HG03439 (cell line): ENCODE data around the gene CPS1.

Source experiments
- ATAC-seq: cut with Tn5 transposase; IDR thresholded peaks from one replicate; pipeline ENCODE4 v1.9.1; 2021; ENCODE audit warnings: mild to moderate bottlenecking, moderate library complexity; ENCODE audit not compliant: unreplicated experiment

Gene CPS1

DNA sequence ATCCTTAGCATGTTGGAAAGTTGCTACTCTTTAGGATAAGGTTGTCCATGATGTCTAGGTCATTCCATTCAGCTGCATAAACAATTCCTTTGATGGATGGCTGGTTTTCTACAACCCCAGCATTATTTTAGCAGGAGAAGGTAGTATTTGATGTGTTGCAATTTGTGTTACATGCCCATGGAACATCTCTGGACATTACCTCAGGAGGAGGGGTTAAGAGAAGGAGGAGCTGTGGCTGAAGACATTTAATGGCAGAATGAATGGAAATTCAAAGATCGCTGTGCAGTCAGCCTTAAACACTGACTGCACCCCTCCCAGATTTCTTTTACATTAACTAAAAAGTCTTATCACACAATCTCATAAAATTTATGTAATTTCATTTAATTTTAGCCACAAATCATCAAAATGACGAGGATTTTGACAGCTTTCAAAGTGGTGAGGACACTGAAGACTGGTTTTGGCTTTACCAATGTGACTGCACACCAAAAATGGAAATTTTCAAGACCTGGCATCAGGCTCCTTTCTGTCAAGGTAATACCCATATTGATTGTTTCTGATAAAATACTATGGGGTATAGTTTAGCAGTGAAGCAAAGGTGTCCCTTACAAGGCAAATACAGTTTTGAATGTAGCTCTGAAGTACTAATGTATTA, at the start of gene CPS1:
Gene CPS1 (plus strand): TSS at position 271 of the 652 bp plus-strand sequence. CDS start 135 bp downstream, at position 406.
- ATAC-seq: no peak

DNA sequence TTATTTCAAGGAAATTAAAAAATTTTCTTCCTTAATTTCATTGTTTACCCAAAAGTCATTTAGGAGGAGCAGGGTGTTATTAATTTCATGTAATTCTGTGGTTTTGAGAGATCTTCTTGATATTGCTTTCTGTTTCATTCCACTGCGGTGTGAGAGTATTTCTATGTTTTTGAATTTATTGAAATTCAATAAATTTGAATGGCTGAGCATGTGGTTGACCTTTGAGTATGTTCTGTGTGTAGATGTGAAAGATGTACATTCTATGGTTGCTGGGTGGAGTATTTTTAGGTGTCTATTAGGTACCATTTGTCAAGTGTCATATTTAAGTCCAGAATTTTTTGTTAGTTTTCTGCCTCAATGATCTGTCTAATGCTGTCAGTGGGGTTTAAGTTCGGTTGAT, 40.5 kb upstream of the CPS1 start:
- ATAC-seq: no peak

DNA sequence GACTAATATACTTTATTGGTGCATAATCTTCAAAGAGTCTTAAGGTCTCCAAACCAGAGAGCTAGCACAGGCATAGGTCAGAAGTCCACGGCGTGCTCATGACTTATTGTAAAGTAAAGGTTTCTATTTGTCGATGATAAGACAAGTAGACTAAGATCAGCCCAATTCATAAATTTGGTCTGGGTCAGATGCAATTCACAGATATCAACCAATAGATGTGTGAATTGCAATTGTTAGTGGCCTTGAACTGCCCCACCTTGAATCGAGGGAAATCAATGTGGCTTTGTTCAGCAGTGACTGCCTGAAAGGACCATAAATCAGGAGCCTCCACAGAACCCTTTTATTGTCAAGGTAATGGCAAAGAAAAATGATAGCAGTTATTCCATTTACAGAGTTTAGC, 39.1 kb upstream of the CPS1 start:
- ATAC-seq: no peak

DNA sequence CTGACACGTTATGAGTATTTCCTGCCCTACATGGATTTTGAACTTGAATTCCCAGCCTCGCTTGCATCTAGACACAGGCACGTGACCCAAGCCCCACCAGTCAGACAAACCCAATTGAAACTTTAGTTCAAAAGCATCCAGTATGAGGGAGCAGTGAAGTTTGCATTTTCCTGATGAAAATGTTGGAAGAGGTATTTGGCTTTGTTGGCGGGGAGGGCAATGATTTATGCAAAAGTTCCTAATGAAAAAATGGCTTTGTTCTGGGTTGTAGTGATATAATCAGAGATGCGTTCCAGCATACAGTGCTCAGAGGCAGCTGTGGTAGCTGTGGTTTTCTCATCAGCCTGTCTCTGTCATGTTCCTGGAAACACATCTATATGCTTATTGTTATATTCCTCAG, 36.8 kb upstream of the CPS1 start:
- ATAC-seq: no peak

DNA sequence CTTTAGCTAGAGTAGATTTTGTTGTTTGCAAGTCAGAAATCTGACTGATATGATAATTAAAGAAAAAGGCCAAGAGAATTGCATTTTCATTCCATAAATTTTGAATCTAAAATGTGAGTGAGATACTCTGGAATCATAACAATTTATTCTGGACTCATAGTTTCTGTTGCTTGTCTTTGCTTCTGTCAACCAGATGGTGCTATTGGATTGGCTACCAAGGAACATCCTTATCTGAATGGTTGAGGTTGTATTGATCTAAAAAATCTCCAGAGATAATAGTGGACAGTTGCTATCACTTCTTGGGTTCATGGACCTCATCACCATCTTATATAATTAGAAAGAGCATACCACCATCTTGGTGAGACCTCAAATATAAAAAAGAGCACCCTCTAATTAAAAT, 34.0 kb upstream of the CPS1 start:
- ATAC-seq: no peak

DNA sequence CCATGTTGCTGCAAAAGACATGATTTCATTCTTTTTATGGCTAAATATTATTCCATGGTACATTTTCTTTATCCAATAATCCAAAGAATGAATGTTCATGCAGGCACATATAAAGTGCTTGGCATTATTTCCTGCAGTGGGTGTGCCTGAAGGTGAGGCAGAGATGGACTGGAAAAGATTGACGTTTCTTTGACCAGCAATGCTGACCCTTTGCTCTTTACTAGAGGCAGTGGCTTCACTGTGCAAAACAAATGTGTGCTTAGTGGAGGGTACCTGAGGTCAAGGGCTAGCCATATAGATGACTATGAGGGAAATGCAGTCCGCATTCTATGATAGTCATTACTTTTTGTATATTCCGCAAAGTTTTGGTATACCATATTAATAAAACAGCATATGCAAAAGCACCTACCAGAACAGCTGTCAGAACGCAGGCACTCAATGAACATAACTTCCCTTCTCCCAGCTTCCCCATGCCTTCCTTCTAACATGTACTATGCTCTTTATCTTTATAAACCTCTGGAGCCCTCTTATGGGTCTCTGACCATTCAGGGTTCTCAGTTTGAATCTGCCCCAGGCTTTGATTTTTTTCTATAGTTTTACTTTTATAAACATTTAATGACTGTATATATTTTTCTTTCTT, 32.6 kb upstream of the CPS1 start:
- ATAC-seq: no peak

DNA sequence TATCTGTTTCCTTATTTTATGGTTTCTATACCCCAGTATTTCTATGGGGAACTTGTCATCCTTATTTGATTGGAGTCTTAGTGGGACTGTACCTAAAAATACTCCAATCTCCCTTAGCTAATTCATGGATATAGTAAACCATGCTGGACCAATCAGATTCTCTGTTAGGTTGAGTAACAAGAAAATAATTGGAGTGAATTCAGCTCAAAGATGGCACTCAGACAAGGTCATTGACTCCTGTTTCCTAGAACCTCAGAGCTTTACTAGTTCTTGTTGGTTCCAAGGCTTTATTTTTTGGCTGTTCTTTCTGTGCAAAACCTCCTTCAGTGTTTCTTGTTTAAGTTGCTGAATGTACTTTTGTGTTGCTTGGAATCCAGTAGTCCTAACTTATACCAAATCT, 31.9 kb upstream of the CPS1 start:
- ATAC-seq: no peak

DNA sequence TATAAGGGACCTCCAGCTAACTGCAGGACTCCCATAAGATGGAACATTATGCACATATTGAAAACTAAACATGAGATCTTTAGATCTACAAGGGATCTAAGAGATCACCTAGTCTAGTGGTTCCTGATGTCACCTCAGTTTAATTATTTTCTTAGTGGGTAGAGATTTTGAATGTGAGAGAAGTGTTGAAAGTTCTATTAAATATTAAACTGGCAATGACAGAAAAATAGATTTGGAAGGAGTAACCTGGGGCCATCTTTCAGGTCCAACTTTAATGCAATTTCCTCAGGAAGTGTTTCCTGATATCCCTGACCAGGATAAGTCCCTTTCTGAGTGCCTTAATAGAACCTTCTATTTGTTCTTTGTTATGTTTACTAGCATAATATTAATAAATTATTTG, 29.1 kb upstream of the CPS1 start:
- ATAC-seq: no peak

DNA sequence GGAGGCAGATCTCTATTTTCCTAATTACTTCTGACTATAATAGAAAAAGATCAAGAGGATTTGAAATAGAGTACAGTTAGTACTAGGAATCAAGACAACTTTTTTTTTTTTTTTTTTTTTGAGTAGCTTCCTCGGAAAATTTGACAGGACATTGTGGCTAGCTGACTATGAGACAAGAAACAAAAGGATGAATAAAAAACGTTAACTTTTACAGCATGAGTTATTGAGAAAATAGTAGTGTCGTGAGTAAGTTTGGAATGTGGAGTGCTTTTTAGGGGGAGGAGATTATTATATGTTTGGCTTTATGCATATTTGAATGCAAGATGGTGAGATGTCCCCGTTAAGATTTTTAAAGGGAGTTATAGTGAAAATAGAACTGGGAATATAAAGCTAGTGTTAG, 27.7 kb upstream of the CPS1 start:
- ATAC-seq: no peak

DNA sequence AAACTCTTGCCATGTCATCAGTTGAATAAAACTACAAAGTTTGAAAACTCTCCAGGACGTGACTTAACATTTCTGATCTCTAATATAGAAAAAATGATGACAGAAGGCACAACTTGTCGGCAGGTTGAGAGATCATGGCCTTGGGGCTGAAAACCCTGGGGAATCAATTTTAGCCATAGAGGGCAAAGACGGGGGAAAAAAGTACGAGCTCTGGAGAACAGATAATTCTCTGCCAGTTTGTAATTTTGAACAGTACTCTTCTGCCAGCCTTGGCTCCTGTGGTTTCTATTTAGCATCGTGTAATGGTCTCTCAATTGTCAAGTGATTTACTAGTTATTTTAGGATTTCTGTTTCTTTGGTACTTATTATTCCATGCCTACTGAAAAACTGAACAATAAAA, 25.3 kb upstream of the CPS1 start:
- no peak for ATAC-seq

DNA sequence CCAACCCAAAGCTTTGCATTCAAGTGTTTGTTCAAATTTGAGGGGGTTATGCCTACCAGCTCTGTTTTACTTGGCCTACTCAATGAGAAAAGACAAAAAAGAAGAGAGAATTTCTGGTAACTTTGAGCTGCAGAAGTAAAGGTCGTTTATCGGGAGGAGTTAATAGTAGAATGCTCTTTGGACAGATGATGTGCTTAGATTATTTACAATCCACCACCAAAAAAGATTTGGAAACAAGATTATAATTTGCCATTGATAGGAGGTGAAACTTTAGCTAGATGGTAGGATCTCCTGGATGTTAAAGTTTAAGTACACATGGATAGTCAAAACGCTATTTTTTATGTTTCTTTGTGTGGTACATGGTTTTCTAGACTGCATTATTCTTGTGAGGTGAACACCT, 24.9 kb upstream of the CPS1 start:
- no peak for ATAC-seq

DNA sequence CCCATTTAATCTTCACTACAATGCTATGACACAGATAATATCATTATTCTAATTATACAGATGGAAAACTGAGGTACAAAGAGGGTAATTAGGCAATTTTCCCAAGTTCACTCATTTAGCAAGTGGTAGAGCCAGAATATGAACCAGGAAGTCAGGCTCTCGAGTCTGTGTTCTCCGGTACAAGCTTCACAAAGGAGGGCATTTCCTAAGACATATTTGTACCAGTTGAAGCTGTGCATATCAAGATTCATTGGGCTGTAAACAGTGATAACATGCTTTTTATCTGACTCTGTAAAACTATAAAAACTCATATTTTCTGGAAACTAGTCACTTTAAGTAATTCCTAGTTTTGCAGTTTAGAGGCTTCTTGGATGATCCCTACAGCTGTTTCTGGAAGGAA, 23.0 kb upstream of the CPS1 start:
- no peak for ATAC-seq

DNA sequence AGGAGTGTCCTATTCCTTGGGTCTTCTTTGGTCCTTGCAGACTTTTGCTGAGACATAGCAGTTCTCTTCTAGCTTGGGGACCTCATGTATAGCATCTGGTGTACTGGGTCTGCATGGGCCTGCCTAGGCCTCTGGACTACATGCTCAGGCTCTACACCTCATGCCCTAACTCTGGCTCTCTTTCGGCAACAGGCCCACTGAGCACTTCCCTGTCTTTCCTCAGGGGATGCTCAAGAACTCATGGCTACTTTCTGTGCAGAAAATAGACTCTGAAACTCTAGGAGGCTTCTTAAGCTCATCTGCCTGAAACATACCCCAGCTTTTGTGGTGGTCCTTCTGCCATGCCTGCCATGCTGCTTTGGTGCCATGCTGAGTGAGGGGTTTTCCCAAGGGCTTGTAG, 21.5 kb upstream of the CPS1 start:
- no peak for ATAC-seq

DNA sequence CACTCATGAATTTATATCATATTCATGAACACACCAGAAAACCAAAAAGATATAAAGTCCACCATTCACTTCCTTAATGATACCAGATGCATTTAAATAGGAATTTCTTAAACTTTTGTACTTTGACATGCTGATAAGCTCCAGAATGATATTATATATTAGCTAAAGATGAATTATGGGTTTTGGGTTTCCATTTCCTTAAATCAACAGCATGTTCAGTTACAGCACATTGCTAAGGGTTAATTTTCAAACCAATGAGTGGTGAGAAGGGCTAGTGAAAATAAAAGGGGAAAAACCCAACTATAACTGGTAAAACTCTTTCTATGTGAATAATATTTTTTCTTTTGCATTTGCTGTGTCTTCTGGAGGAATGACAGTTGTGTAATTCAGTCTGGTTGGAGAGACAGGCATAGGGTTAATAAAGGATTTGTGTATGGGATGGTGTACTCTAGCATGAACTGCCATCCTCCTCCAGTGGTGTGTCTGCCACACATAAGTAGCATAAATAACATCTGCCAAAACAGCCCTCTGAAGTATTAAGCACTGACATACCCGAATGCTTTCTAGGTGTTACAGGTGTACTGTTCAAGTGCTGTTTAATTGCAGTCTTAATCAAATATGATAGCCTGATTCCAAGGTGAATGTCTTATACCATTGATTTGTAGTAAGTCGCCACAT, 19.3 kb upstream of the CPS1 start:
- ATAC-seq: no peak

DNA sequence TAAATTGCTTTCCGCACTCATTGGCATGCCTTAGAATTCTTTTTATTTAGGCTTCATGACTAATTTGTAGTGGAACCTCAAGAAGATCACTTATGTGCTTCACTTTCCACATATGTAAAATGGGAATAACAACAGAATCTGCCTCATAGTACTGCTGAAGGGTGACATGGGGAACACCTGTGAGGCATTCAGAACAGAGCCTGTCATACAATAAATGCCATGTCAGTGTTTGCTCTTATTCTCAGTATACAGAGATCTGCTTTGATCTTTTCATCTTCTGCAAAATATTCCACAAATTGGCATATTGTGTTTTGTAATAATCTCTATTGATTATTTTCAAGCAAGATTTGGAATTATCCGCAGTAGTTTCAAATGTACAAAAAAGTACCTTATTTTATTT, 17.4 kb upstream of the CPS1 start:
- no peak for ATAC-seq

DNA sequence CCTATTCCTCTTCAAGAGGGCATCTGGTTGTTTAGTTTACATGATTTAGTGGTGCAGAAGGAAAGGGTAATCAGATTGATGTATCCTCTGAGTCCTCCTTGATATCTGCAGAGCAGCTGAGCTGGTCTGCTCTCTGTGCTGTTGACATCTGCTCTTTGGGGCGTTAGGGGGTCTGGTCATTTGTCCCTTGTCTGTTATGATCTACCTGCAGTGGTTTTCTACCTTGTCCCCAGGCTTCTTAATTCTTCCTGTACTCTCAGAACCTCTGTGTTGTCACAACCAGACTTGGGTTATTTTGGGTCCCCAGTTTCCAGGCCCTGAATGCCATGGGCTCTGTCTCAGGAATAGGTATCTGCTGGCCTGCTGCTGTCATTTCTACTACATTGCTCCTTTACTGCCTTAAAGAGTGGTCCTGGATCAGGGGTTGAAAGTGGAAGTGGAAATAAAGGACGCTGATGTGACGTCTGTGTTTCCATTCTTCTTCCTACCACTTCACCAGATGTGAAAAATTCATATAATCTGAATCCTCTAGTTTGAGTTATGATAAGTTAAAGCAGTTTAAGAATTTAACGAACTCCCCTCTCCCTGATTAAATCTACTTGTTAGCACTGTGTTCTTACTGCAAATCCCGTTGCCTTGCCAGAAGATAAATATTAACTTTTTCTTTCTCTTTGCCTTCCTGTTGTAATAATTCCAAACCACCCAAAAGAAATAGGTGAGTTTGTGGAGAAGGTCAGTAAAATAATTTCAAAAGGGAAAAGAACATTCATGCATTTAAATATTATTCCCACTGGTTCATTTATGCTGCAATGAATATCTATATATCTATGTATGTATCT, 16.6 kb upstream of the CPS1 start:
- no peak for ATAC-seq

DNA sequence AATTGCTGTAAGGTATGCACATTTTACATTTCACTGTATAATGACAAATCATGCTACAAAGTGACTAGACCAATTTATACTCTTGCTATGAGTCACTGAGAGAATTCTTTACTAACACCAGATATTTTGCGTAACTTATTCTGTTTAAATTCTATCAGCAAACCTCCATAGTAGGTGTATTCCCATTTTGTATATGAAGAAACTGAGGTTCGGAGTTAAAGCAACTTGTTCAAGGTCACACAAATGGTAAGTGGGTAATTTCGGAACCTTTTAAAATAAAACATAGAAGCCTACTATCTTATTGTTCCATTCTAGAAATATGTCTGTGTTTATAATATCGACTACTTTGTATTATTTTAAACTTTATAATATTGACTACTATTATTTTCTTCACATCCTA, 15.9 kb upstream of the CPS1 start:
- ATAC-seq: no peak

DNA sequence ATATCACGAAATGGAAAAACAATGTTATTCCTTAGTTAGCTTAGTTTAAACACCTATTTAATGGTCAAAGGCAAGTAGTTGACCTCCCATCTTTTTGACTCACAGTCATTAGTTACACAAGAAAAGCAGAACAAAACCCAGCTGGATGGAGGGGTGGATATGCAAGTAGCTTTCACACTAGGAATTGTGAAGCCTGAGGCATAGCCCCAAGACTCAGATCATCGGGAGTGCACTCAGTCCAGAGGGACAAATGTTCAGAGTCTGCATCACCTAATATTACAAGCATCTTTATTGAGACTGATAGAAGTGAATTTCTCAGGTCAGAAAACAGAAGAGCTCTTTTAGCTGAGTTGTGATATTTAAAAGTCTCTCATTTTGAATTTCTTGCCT, 15.5 kb upstream of the CPS1 start:
- ATAC-seq: no peak

DNA sequence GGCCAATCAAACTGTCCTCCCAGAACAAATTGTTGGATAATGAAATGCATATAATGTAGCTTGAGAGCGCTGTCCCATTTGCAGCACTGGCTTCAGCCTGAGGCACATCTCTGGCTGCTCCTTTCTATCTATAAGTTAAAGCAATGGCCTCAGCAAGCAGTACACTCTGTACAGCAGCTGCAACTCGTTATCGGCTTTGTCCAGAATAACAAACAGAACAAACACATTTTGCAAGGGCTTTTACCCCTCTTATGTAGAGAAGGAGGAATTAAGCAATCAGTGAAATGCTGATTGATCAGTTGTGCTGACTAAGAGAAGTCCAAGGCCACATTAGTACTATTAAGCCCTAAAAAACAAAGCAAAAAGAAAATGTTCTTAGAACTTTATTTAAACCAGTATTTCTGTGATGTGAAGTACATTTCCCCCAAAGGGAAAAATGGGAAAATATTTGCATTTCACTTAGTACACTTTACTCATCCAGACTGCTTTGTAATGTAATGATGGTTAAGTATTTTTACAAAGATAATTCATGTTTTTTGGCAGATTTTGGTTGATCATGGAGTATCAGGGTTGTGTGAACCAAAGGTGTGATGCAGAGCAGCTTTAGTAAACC, 15.0 kb upstream of the CPS1 start:
- ATAC-seq: no peak

DNA sequence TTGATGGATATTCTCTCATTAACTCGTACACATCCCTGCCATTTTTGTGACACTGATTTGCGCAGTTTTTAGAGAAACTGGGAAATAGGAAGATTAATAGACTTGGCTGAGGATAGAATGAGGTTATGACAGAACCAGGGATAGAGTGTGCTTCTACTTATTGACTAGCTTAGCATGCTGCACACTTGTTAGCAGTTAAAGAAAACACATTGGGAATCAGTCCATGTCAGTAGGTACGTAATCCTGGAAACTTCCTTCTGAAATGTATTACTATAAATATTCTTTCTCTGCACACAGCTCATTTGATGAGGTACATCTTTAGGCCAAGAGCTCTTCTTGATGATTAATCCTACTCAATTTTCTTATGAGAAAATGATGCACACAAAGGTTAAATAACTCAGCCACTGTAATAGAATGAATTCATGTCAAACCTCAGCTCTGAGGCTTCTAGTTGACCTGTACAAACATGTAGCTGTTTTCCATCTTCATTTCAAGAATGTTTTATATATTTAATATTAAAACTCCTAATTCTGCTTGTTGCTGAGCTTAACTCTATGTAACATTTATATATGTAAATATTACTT, 12.3 kb upstream of the CPS1 start:
- no peak for ATAC-seq

DNA sequence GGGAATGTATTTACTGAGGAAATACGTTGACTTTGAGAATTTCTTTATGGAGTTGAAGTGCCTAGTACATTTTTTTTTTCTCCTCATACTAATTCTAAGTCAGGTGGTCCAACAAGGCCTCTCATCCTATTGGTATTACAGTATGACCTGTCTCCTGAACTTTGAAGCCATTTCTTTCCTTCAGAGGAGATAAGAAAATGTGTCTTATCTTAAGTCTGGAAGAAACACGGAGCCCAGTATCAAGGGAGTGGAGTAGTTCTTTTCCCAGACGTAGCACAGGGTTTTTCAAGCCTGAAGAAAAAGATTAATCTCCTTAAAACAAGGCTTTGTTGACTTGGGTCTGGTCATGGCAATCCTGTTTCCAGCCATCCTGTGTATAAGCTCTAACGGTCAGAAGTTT, 11.6 kb upstream of the CPS1 start:
- ATAC-seq: no peak
